ENCODE data around the gene HSPA1B. TPM values are rescaled to one million over a fixed set of nuclear protein-coding genes. Genes with fewer than 3 reads are reported as not detected.
A peak's percentile ranks its signal among the peaks of the same experiment; 100 is the strongest.
"Not testable (repeated sequence)": the region's sequence is repeated elsewhere in the genome, so short reads cannot be mapped to it uniquely, and the experiment has no call there.

Gene HSPA1B
- total and polyA plus RNA-seq, 2 of the 4 experiments (the other 2 are of a cell fraction) = 61.1 to 93.6 TPM

DNA sequence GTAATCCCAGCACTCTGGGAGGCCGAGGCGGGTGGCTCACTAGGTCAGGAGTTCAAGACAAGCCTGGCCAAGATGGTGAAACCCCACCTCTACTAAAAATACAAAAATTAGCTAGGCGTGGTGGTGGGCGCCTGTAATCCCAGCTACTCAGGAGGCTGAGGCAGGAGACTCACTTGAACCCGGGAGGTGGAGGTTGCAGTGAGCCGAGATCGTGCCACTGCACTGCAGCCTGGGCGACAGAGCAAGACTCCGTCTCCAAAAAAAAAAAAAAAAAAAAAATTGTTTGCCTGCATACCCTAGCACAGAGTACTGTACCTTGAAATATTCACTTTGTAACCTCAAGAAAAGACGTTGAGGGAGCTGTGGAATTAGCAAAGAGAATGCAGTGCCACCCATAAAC lies 7.1 kb upstream of the HSPA1B start:
- peak overlapping the region; percentile 59; the same call in 1 of the 2 replicates for H3K23ac ChIP-seq (ENCODE audit: low read depth, low read length)
- H3K4me1 ChIP-seq (ENCODE audit: control insufficient read depth, insufficient read depth, low read length); H3K9me1 ChIP-seq (ENCODE audit: insufficient read depth, low read length); H2BK5ac ChIP-seq (ENCODE audit: low read depth, low read length, poor library complexity, severe bottlenecking); CTCF ChIA-PET; H4K91ac ChIP-seq (ENCODE audit: insufficient read depth, low read depth, low read length); BruUV-seq (replicated peaks); intact Hi-C loops (cut with micrococcal nuclease); dilution Hi-C loops (cut with HindIII; ENCODE audit: low sequenced_read_pairs, unreplicated experiment); H2BK120ac ChIP-seq (ENCODE audit: low read depth, low read length); DNase-seq; H3K56ac ChIP-seq (ENCODE audit: extremely low read depth, insufficient read depth, low read length); H4K5ac ChIP-seq (ENCODE audit: low read depth, low read length); H3K9me3 ChIP-seq (ENCODE audit: control insufficient read depth, insufficient read depth, low read length); H2BK15ac ChIP-seq (ENCODE audit: low read depth, low read length); H3K18ac ChIP-seq (ENCODE audit: low read depth, low read length); H2BK20ac ChIP-seq (ENCODE audit: low read depth, low read length); ATAC-seq (ENCODE audit: low read depth); H2AK9ac ChIP-seq (replicated peaks; ENCODE audit: low read depth, low read length, poor library complexity); H3K9ac ChIP-seq (ENCODE audit: low read depth, low read length); H2AK5ac ChIP-seq (ENCODE audit: low read depth, low read length); H3K4ac ChIP-seq (ENCODE audit: low read depth, low read length); H4K8ac ChIP-seq (ENCODE audit: low read depth in 2 of 2, low read length in 2 of 2); H4K20me1 ChIP-seq (ENCODE audit: insufficient read depth, low read length); H3K36me3 ChIP-seq (ENCODE audit: control insufficient read depth, insufficient read depth, low read length); H3K4me2 ChIP-seq (ENCODE audit: low read depth, low read length); in situ Hi-C loops (cut with MboI; ENCODE audit: low sequenced_read_pairs); H3K27ac ChIP-seq (ENCODE audit: insufficient read depth, low read length); H2AFZ ChIP-seq (replicated peaks; ENCODE audit: low read length, poor library complexity); POLR2A ChIA-PET (ENCODE audit: unreplicated experiment); H3K27me3 ChIP-seq (ENCODE audit: control insufficient read depth, insufficient read depth, low read length); H3K4me3 ChIP-seq (ENCODE audit: insufficient read depth, low read depth, low read length): not testable (repeated sequence)
- H3K14ac ChIP-seq (replicated peaks; ENCODE audit: low read depth, low read length) = 0 out of 2 replicates have a peak overlapping the region, but pooled peaks have one; percentile 51
- H3K79me1 ChIP-seq (ENCODE audit: low read depth in 1 of 2, low read length in 2 of 2) = peaks cover 10 to 47% of the 10 kb centered on the region in 2 experiments
- WGBS, 2 experiments (ENCODE audit: extremely low coverage in 2 of 2, insufficient read length in 1 of 2) = 80% methylated on average over 2 of the region's 10 CpGs; no CpG with 5 or more reads in 1 of the 2 experiments

Measured in IMR-90 (cell line).